ENCODE measurements around the gene SCRT2. TPM values are rescaled to one million over a fixed set of nuclear protein-coding genes. Genes with fewer than 3 reads are reported as not detected.

SCRT2 gene
- total RNA-seq, 1 experiment from 2014 or later: not detected

DNA sequence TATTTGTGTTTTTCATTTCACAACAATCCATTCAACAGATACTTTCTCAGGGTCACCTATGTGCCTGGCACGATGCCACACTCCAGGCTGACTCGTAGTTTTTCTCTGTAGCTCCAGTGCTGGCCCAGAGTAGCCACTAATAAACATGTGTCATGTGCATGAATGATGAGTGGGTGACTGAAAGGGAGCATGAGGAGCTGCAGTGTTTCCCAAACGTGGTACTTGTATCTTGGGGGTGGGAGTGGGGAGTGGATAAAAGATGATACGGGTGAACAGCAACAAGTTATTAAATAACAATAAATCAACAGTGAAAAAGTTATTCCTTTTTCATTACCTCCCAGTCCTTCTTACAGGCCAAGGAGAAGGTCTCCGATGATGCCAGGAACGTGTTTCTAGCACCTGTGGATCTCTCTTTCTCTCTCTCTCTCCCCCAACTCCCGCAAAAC lies 39.7 kb downstream of the SCRT2 start:
- no peak overlapping the region for H2BK120ac ChIP-seq (ENCODE audit: low read depth, low read length, poor library complexity, severe bottlenecking)
- H3K27ac Mint-ChIP-seq: no peak overlapping the region
- peaks cover 4 to 17% of the 10 kb centered on the region in 2 experiments; a peak in 2 of 4 replicates for H3K4me1 Mint-ChIP-seq
- H3K14ac ChIP-seq (ENCODE audit: insufficient read depth, low read length): no peak overlapping the region
- H2BK20ac ChIP-seq (ENCODE audit: low read depth, low read length, poor library complexity, severe bottlenecking): no peak overlapping the region
- no peak overlapping the region for H3K23ac ChIP-seq (ENCODE audit: insufficient read length, low read depth, low read length)
- DNase-seq: no peak
- H3K36me3 Mint-ChIP-seq (ENCODE audit: insufficient read depth in 1 of 3, low read depth in 3 of 3): no peaks in the 10 kb centered on the region
- no peak overlapping the region for H3K18ac ChIP-seq (ENCODE audit: insufficient read length, low read depth, low read length)
- no peak overlapping the region for H3K9ac ChIP-seq (ENCODE audit: extremely low read depth, insufficient read length, low read length)
- H3K9me3 Mint-ChIP-seq: no peaks in the 10 kb centered on the region
- no peak overlapping the region for H3K27ac ChIP-seq (ENCODE audit: insufficient read length, low read depth, low read length)
- H3K4ac ChIP-seq (ENCODE audit: low read depth, low read length): no peak overlapping the region
- H4K20me1 ChIP-seq (ENCODE audit: control insufficient read depth, insufficient read depth, insufficient read length): no peaks in the 10 kb centered on the region
- no peak overlapping the region for H2BK12ac ChIP-seq (ENCODE audit: insufficient read length, low read depth, low read length)
- H3K79me2 ChIP-seq (ENCODE audit: insufficient read depth, low read length): no peaks in the 10 kb centered on the region
- H2BK5ac ChIP-seq (ENCODE audit: insufficient read length, low read length): no peak overlapping the region
- no peaks in the 10 kb centered on the region for H3K23me2 ChIP-seq (ENCODE audit: insufficient read length, low read depth, low read length, poor library complexity, severe bottlenecking)
- H3K4me2 ChIP-seq (ENCODE audit: insufficient read depth, insufficient read length, low read length): no peak overlapping the region
- H4K91ac ChIP-seq (ENCODE audit: insufficient read length, low read depth, low read length): no peak overlapping the region
- H4K5ac ChIP-seq (ENCODE audit: insufficient read length, low read depth, low read length): no peak overlapping the region
- H3K27me3 ChIP-seq (ENCODE audit: insufficient read depth, low read length): no peaks in the 10 kb centered on the region
- H2AFZ ChIP-seq (ENCODE audit: low read length): no peak overlapping the region
- TF ChIP-seq, protein P1, sequence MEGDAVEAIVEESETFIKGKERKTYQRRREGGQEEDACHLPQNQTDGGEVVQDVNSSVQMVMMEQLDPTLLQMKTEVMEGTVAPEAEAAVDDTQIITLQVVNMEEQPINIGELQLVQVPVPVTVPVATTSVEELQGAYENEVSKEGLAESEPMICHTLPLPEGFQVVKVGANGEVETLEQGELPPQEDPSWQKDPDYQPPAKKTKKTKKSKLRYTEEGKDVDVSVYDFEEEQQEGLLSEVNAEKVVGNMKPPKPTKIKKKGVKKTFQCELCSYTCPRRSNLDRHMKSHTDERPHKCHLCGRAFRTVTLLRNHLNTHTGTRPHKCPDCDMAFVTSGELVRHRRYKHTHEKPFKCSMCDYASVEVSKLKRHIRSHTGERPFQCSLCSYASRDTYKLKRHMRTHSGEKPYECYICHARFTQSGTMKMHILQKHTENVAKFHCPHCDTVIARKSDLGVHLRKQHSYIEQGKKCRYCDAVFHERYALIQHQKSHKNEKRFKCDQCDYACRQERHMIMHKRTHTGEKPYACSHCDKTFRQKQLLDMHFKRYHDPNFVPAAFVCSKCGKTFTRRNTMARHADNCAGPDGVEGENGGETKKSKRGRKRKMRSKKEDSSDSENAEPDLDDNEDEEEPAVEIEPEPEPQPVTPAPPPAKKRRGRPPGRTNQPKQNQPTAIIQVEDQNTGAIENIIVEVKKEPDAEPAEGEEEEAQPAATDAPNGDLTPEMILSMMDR (conservative IDR thresholded peaks at IDR 0.05): no peak
- no CpG with 5 or more reads among the region's 7 CpGs for WGBS (ENCODE audit: extremely low coverage, insufficient read length, low lambda C conversion rate)
- H3T11ph ChIP-seq (ENCODE audit: low read length): no peak overlapping the region
- H3K56ac ChIP-seq (ENCODE audit: insufficient read length, low read depth, low read length): no peak overlapping the region
- no peak overlapping the region for H2BK15ac ChIP-seq (ENCODE audit: low read depth, low read length)
- no peaks in the 10 kb centered on the region for H3K4me1 ChIP-seq (ENCODE audit: insufficient read depth, low read length)
- H3K9me3 ChIP-seq (ENCODE audit: control insufficient read depth, low read depth, low read length): no peaks in the 10 kb centered on the region
- no peak overlapping the region for H3K4me3 Mint-ChIP-seq
- H3K79me1 ChIP-seq (ENCODE audit: insufficient read depth, low read depth, low read length, poor library complexity, severe bottlenecking): no peaks in the 10 kb centered on the region
- H4K8ac ChIP-seq (replicated peaks; ENCODE audit: insufficient read length, low read depth, low read length): no peak overlapping the region
- H3K27me3 Mint-ChIP-seq (ENCODE audit: low read depth): peaks cover 11% of the 10 kb centered on the region
- no peak overlapping the region for H2AK5ac ChIP-seq (ENCODE audit: insufficient read length, low read length)

All from H9 (cell line).